GM12801 (cell line): ENCODE data around the gene CDH22.

Experiments used
- CTCF ChIP-seq: IDR thresholded peaks from one replicate; pipeline ENCODE4 v1.5.1; 2011; ENCODE audit warnings: control low read depth; ENCODE audit not compliant: insufficient read length; ENCODE audit errors: extremely low read depth

CDH22 gene

GRCh38 chr20:46215913-46216707, 92.2 kb downstream of the CDH22 start:
- no peak for TF ChIP-seq CTCF

- no peak for TF ChIP-seq CTCF
These were observed 93.3 kb downstream of the CDH22 start for GRCh38 chr20:46214824-46215488.

- no peak for TF ChIP-seq CTCF
These were observed 94.1 kb downstream of the CDH22 start for GRCh38 chr20:46213946-46214823.

GRCh38 chr20:46212876-46213275, 95.4 kb downstream of the CDH22 start:
- TF ChIP-seq CTCF = no peak

GRCh38 chr20:46212252-46212651, 96.0 kb downstream of the CDH22 start:
- no peak for TF ChIP-seq CTCF

- no peak for TF ChIP-seq CTCF
These were observed 97.0 kb downstream of the CDH22 start for GRCh38 chr20:46211331-46211722.
